PFSK-1 (cell line): ENCODE data around the gene COL23A1.

Source experiments
- FOXP2 ChIP-seq: optimal IDR thresholded peaks from 2 replicates; pipeline ENCODE3; 2011; ENCODE audit warnings: borderline replicate concordance, control low read depth, inconsistent platforms; ENCODE audit not compliant: insufficient read depth; ENCODE audit errors: extremely low read length, extremely low read depth
- POLR2AphosphoS5 ChIP-seq: IDR thresholded peaks from 2 replicates; pipeline ENCODE4 v1.6.1; 2012; ENCODE audit warnings: low read depth, mild to moderate bottlenecking, control low read depth, low read length, moderate library complexity
- REST ChIP-seq, 2 experiments: IDR thresholded peaks; 2 replicates each; pipeline versions ENCODE4 v1.6.1 to v1.8.0; 2011 to 2012; ENCODE audit warnings: low read depth in 2 of 2, low read length in 2 of 2, control low read depth in 1 of 2, inconsistent platforms in 1 of 2, mild to moderate bottlenecking in 1 of 2, moderate library complexity in 1 of 2; ENCODE audit not compliant: insufficient read depth in 1 of 2
- SIN3A ChIP-seq: IDR thresholded peaks from 2 replicates; pipeline ENCODE4 v1.6.1; 2012; ENCODE audit warnings: mild to moderate bottlenecking, low read length, moderate library complexity, borderline replicate concordance; ENCODE audit not compliant: insufficient read depth
- TAF1 ChIP-seq: IDR thresholded peaks from 2 replicates; pipeline ENCODE4 v1.6.1; 2012; ENCODE audit warnings: low read length, control low read depth, borderline replicate concordance; ENCODE audit not compliant: insufficient read depth

COL23A1 gene

GRCh38 chr5:178213003-178213461 lies 377.2 kb downstream of the COL23A1 start:
- TF ChIP-seq POLR2AphosphoS5 (peak; percentile 80), REST (IDR thresholded peaks at IDR 0.05; ENCODE audit: insufficient read depth in 1 of 2, low read depth in 2 of 2, low read length in 2 of 2) (no peak)

GRCh38 chr5:178212241-178213002 lies 377.8 kb downstream of the COL23A1 start:
- TF ChIP-seq FOXP2, result no peak
- TF ChIP-seq POLR2AphosphoS5, result peak; percentile 13

- no peak for TF ChIP-seq FOXP2
- TF ChIP-seq REST (IDR thresholded peaks at IDR 0.05; ENCODE audit: insufficient read depth in 1 of 2, low read depth in 2 of 2, low read length in 2 of 2), result no peak
- 0 out of 2 replicates have a peak, but pooled peaks have one; percentile 3 for TF ChIP-seq SIN3A
- peak; percentile 61 for TF ChIP-seq POLR2AphosphoS5
- TF ChIP-seq TAF1, result no peak
Observed at GRCh38 chr5:178211095-178212048, 378.8 kb downstream of the COL23A1 start.

- TF ChIP-seq SIN3A (no peak), REST (IDR thresholded peaks at IDR 0.05; ENCODE audit: insufficient read depth in 1 of 2, low read depth in 2 of 2, low read length in 2 of 2) (no peak), TAF1 (no peak), FOXP2 (no peak), POLR2AphosphoS5 (no peak)
Observed at GRCh38 chr5:178210686-178211085, 379.5 kb downstream of the COL23A1 start.

GRCh38 chr5:178210073-178210535 lies 380.1 kb downstream of the COL23A1 start:
- TF ChIP-seq POLR2AphosphoS5 (peak; percentile 61), REST (IDR thresholded peaks at IDR 0.05; ENCODE audit: insufficient read depth in 1 of 2, low read depth in 2 of 2, low read length in 2 of 2) (no peak), FOXP2 (no peak), TAF1 (no peak), SIN3A (no peak)
